ENCODE data around the gene LHFPL2.

Gene LHFPL2

DNA sequence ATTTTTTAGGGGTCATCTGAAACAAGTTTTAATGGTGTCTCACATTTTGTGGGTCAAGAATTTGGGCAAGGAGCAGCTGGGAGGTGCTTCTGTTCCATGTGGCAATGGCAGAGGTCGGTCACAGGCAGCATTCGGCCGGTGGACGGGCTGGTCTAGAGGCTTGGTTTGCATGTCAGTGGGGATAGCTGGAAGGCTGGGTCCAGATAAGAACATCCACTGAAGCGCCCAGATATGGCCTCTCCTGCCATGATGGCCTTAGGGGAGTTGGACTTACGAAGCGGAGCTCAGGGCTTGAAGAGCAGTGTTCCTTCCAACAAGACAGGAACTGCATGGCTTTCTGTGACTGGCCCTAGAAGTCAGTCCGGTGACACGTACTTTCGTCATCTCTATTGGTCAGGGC is 30.3 kb downstream of the LHFPL2 start:
- DNase-seq (ENCODE audit: low read depth) = no peak

DNA sequence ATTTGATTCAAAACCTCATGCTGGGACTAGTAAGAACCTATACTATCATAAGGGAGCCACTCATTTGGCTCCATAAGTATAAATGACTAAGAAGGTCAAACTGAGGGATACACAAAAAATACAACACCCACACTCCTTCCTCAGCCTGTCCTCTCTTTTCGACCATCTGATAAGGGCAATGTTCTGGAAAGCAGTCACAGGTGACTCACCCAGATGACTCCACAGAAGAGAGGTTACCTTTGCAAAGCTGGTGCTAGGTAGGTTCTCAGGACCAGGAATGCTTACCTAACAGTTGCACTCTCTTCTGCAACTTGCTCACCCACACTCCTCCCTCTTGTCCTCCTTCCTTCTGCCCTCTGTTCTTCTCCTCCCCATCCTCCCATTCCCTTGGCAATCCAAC is 32.9 kb downstream of the LHFPL2 start:
- no peak for DNase-seq (ENCODE audit: low read depth)

DNA sequence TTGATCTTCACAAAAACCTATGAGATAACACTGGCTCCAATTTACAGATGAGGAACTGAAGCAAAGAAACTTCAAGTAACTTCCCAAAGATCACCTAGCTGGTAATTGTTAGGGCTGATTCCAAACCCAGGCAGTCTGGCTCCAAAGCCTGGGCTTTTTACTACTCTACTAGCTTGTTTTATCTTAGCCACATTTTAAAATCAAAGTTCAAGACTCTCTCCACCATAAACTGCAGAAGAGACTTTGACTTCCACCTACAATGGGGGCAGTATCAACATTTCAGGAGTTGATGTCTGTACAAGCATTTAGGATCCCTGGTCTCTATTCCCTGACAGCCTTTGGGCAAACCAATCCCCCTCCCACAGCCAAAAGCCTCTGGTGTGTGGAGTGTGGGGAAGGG is 33.8 kb downstream of the LHFPL2 start:
- DNase-seq (ENCODE audit: low read depth) = no peak

DNA sequence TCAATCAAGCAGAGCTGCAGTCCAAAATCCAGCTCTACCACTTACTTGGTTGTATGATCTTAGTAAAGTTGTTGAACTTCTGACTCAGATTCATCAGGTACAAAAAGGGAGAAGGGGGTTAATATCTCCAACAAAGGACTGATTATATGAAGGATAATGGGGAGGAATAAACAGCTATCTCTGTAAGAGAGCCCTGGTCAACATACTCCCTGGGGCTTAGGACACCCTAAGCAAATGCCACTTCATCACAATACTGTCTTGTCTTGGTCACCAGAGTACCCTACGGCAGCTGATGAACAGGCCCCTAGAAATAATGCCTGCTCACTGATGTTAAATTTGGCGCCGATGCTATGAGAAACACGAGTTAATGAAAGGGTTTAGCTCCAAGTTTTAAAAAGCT is 34.8 kb downstream of the LHFPL2 start:
- DNase-seq (ENCODE audit: low read depth) = no peak

DNA sequence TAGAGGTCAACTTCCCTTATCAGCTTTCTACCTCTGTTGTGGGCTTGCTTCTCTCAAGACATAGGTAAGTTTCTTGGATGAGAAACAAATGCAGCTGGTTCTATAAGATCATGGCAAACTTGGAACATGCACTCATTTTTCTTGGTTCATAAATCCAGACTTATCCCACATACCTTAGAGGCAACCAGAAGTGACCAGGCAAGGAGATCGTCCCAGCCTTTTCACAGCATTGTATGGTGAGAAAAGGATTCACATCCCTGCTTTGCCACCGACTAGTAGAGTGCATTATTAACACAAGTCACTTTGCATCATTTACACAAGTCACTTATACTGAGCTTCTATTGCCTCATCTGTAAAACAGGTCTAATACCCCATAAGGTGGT is 35.4 kb downstream of the LHFPL2 start:
- DNase-seq (ENCODE audit: low read depth) = no peak

DNA sequence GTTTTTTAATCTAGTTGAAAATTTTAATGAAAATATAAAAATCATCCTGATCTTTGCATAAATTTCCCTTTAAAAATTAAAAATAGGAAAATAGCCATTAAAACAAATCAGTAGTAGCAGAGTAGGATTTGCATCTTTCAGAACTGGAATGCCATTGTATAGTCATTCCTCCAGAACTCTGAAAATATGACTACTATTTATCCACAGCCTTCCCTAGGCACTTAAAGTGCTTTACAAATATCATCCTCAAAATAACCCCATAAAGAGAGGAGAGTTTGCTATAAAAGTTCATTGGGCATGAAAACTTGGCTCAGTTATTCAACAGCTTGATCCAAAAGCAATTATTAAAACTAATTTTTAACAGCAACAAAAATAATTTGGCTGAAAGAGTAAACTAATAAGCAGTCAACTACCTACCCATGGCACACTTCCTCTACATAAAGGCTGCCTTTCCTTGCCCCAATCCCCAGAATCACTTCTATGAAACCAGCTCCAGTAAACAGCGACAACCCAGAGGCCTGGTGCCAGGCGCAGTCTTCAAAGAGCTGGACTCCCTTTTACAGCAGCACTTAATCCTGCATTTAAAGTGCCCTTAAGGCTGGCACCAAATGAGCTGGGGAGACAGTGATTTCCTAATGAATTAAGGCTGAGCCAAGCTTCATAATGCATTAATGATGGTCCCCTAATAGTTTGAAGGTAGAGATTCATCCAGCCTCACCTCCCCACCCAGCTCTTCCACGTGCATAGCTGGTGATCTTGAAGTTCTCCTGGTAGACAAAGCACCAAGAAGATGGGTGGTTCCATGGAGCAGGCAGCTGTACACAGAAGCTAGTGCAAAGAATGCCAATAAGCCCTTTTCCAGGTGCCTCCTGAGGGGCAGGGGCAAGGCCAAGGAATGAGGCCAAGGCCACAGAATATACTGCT is 36.1 kb downstream of the LHFPL2 start:
- DNase-seq (ENCODE audit: low read depth) = no peak

DNA sequence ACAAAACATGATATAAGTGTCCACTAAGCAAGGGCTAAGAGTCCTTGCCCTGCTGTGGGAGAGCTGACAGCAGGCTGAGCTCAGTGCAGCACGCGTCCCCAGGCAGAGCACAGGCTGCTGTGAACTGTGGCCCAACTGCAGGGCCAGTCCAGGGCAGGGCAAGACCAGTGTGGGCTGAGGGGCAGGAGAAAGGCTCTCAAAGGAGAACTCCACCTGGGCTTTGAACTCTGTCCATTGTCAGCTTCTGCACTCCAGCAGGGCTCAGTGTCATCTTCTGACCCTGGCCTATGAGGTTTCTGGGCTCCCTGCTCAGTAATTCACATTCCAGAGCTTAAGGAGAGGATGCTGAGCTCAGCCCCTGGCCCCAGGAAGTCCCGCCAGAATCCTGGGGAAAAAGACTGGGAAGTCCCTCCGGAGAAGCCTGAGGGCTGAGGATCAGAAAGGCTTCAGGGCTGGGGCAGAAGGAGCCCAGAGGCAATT is 37.4 kb downstream of the LHFPL2 start:
- no peak for DNase-seq (ENCODE audit: low read depth)

DNA sequence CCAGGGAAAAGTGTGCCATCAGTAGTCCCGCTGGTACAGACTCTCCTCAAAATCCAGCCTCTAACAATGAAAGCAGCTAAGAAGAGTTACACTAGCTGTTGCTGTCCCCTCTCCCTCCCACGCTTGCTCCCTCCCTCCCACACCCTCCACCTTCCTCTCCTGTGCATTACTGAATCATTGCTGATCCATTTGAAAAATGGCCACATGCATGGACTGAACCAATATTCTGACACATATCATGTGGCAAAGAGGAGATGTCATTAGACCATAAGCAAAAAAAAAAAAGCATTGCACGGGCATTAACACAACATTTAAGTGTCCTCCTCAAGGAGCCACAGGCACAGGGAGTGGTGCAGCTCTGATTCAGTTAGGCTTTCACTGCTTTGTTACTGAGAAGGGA is 37.9 kb downstream of the LHFPL2 start:
- no peak for DNase-seq (ENCODE audit: low read depth)

DNA sequence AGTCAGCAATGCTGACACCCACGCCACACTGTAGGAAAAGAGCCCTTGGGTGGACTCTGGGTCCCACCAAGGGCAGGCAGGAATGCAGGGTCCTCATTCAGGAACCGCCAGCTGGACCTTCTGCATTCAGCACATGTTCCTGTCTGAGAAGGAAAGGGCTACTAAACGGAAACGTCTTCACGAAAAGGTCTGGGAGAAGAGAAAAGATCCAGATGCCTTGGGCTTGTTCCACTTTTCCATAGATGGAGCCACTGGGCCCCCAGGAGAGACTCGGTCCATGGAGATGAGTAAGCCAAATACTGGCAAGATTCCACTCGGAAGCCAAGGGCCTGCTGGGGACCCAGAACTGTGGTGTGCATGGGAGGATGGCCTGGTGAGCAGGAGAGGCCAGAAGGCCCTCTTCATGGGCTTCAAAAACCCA is 38.4 kb downstream of the LHFPL2 start:
- no peak for DNase-seq (ENCODE audit: low read depth)

DNA sequence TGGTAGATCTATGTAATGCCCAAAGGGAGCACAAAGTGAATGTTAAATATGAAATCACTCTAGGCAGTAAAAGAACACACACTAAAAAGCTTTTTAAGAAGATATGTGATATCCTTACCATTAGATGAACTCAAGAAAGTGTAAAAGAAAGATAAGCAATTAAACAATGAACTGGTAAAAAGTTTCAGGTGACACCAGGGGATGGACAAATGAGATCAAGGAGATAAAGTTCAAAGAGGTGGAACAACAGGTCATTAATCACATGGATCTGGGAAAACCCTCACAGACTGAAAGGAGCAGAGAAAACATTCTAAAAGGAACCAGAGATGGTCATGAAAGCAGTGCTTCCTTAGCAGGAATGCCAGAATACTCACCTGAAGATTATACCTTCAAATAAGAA is 40.7 kb downstream of the LHFPL2 start:
- DNase-seq (ENCODE audit: low read depth) = no peak

DNA sequence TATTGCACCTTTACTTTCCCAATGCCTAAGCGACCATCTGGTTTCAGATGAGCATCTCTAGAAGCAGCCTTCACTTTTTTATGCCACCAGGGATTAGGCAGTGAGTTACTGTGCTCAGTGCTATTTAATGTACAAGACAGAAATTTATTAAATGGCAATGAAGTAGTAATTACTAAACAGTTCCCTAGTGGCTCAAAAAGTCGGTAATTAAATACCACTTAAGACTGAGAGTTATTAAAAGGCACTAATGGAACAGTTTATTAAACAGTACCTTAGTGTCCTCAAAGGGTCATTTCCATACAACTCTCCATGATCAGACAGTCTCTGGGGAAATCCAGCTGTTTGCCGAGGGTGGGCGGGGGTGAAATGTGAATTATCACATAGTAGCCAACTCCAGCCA is 42.3 kb downstream of the LHFPL2 start:
- no peak for DNase-seq (ENCODE audit: low read depth)

DNA sequence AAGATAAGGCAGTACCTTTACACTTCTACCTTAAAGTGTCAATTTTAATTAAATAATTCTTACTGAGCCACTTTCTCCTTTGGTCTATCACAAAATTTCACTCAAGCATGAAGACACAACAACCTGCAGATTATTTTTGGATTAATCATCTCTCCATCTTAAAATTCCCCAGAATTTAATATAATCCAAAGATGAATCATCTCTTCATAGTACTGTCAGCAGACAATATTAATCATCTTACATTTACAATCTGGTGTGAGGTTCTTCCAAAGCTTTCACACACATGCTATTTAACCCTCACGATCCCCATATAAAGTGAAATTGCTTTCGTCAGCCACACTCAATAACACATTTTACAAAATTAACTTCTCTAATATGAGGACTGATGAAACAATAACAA is 43.0 kb downstream of the LHFPL2 start:
- no peak for DNase-seq (ENCODE audit: low read depth)

DNA sequence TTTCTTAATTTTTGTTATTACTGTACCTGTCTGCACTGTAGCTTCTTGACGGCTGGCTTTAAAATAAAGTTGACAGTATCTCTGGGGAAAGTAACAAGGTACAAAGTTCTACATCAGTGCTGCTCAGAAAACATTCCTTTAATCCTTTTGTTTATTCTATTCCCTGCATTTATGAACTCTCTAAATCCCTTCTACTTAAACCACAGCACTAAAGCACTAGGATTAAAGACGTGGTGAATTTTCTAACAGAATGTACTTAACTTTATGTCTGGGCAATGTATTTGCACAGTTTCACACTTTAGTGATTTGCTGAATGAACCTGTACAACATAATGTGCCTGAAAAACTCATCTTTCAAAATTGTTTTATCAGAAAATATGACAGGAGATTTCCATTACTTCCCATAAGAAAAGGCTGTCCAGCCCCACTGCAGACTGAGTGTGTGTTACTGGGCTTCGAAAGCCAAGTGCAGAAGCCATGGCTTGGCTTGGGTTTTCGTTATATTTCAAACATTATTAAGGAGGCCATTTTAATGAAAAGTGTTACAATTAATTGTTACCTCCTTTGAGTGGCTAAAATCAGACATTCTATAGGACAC is 43.8 kb downstream of the LHFPL2 start:
- no peak for DNase-seq (ENCODE audit: low read depth)

DNA sequence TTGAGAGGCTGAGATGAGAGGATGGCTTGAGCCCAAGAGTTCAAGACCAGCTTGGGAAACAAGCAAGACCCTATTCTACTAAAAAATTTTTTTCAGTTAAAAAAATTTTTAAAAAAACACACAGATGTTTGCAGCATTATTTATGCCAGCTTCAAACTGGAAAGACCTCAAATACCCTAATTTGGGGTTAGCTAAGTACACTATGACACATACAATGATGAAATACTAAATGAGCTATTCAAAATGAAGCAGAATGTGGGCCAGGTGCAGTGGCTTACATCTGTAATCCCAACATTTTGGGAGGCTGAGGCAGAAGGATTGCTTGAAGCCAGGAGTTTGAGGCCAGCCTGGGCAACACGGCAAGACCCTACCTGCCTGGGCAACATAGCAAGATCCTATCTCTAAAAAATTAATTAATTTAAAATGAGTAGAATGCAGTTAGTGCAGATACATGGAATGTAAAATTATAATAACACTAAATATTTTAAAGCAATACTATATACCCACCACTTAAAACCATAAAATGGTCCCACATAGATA is 44.9 kb downstream of the LHFPL2 start:
- no peak for DNase-seq (ENCODE audit: low read depth)

DNA sequence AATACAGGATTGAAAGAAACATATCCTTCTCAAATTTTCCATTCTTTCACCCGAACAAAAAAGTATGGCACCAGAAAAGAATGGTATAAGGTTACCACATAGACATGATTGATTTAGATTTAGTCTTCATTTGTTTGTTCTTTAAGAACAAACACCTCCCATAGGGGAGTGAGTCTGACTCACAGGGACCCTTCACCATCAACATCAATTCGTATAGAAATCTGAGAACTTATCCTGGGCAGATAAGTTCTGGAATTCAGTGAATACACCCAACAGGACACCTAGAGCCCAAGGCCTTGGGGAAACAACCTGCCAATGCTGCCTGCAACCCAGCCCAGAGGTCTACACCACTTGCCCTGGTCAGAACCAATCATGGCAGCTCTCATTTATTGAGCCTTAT is 46.2 kb downstream of the LHFPL2 start:
- no peak for DNase-seq (ENCODE audit: low read depth)

DNA sequence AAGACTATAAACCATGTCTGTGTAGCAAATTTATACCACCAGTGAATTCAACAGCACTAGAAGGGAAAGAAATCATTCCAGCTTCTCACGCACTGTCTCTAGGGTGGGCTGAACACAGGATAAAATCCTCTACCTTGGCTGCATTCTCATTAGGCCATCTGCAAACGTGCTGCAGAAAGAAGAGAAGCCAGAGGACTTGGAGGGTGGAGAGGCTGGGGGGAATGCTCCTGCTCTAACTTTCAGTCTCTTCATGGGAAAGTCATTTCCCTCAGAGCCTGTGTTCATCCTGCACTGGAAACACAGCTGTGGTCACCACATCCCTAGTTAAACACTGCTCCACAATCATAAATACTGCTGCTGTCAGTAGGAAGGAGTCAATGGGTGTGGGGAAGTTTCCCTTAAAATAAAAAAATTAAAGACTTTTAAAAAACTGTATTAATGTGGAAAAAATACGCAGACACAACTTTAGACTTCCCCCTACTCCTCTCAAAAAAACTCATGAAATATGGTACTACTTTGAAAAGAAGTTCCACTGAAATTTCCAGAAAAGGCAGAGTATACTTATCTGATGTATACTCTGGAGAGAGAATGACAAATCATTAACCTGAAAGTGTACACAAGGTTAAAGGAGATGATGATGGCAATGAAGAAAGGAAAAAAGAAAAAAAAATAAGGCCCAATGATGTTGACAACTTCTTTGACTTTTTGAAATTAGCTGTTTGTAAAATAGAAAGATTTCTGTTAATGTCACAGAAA is 46.8 kb downstream of the LHFPL2 start:
- DNase-seq (ENCODE audit: low read depth) = no peak

DNA sequence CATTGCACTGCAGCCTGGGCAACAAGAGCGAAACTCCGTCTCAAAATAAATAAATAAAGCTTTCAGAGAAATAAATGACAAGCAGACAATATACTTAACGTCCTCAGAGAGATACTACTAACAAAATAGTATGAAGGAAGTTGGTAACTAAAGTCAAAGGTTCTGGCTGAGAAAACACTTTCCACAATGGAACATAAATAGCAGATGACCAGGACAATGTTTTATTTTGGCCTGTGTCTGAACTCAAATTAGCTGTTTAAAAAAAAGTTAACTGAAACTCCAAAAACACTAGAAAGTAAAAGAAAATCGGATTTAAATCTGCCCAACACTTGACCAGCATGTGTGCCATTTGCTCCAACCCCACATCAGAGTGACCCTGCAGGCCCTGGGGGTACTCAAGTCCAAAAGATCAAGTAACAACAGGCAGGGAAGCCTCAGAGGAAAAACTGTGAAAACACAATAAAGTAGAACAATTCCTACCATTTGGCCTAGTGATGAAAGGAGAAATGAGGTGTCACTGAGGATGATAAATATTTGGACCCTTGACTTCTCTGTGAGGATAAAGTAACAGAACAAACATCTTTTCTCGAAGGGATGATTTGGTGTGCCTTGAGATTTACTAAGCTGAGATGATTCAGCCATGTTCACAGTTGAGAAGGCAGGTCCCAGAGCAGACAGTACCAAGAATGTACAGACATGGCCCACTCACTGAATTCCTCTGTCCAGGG is 47.7 kb downstream of the LHFPL2 start:
- DNase-seq (ENCODE audit: low read depth) = no peak

DNA sequence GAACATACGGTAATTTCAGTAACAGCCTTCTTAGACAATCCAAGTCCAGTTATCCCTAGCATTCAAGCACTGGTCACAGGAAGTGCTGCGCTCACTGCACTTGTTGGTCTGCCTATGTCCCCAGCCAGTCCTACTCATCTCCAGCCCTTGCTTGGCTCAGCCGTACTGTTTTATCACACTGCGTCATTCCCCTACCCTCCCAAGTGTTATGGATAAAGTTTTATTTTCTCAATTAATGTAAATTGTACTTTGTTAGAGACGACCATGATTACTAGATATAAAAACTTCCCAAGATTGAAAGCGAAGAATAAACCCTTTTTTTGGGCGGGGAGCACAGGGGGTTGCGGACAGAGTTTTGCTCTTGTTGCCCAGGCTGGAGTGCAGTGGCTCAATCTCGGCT is 49.6 kb downstream of the LHFPL2 start:
- no peak for DNase-seq (ENCODE audit: low read depth)

DNA sequence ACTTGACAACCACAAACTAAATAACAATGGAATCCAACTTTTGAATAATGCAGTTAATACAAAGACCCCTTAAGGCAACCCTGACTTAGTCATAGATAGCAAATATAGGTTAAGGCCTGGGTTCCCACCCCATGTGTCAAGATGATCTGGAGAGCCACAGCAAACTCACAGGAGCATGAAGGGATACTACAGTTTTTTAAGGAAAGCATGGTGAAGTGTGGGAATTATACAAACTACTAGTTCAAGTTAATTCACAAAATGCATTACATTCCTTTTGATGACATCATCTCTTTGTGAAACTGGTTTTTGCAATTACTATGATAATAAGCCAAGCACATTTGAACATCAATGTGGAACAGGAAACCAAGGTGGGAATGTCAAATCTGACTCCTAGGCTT is 50.6 kb downstream of the LHFPL2 start:
- no peak for DNase-seq (ENCODE audit: low read depth)

DNA sequence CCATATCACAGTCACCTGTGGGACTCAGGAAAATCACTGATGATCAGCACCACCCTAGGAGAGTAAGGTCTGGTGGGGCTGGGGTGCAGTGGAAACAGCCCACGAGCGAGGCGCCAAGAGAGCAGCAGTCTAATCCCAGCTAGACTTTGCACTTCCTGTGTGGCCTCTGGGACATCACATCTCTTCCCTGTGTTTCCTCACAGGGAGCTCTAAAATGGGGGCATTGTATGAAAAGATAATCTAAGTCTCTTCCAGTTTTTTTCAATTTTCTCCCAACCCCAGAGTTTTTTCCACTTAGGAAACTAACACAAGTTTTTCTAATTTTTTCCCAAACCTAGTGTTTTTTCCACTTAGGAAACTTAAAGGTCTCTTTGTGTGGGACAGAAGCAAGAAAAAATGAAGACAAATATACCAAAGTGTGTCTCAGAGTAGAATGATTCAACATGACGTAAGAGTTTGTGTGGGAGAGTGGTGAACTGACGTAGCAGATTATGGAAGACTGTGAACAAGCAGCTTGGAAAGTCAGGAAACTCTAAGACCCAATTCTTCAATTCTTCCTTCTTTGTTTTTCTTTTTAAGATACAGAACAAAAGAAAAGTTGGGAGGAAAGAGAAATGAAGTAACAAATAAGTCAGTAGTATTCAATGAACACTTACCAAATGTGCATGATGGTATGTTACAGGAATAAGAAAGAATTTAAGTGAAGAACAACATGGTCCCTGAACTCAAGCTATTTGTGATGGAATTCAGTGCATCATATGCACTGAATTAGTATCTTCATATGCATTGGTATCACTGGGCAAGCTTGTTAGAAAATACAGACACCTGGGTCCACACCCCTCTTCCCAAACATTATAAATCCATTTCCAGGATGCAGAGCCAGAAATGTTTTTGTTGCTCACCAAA is 51.3 kb downstream of the LHFPL2 start:
- DNase-seq (ENCODE audit: low read depth) = no peak

DNA sequence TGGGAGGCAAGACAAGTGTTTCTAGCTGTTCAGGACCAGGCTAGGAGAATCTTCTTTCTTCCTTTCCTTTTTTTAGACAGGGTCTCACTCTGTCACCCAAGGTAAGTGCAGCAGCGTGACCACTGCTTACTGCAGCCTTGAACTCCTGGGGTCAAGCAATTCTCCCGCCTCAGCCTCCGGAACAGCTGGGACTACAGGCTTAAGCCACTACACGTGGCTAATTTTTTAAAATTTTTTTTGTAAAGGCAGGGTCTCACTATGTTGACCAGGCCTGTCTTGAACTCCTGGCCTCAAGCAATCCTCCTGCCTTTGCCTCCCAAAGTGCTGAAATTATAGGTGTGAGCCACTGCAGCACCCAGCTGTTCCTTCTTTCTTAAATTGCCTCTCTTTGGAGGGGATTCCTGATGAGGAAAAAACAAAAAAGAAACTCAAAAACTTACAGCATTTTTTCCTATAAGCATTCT is 53.1 kb downstream of the LHFPL2 start:
- no peak for DNase-seq (ENCODE audit: low read depth)

Data from stimulated activated CD8-positive, alpha-beta memory T cell treated with anti-CD3 and anti-CD28 coated beads, Interleukin-15, amount 100 ng/mL, for 1 hour (primary cell).